IPS-11a (cell line): ENCODE results near the gene MFSD6.
A peak's percentile ranks its signal among the peaks of the same experiment; 100 is the strongest.
"Not testable (repeated sequence)": the region's sequence is repeated elsewhere in the genome, so short reads cannot be mapped to it uniquely, and the experiment has no call there.

ENCODE experiments used
- H3K4me3 ChIP-seq: one replicate; pipeline ENCODE4 v1.5.1; 2013; ENCODE audit warnings: low read depth, low read length, control low read depth

The MFSD6 gene

DNA sequence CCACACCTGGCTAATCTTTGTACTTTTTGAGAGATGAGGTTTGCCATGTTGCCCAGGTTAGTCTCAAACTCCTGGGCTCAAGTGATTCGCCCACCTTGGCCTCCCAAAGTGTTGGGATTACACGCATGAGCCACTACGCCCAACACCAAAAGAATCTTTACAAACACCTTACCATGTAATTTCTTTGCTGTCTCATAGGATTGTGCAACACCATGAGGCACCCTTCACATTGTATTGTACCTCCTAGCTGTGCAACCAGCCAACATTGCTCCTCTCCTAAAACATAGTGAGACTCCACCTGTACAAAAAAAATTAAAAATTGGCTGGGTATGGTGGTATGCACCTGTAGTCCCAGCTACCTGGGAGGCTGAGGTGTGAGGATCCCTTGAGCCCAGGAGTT lies 3.1 kb upstream of the MFSD6 start:
- H3K4me3 ChIP-seq, result no peak overlapping the region

- no peak overlapping the region for H3K4me3 ChIP-seq
Measured at GRCh38 chr2:190405995-190406394, 2.2 kb upstream of the MFSD6 start.

DNA sequence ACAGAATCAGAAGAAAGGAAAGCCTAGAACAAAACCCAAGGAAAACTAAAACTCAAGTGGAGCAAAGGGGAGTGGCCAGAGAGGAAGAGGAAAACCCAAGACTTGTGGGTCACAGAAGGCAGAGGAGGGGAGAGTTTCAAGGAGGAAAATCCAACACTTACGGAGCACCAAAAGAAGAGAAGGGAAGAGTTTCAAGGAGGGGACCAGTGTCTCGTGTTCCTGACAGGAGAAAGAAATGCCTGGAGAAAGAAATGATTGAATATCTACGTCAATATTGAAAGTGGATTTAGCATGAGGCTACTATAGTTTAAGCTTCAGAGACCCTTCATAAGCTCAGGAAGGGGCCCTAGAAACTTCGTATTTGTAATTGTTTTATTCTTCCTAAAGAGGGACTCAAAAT lies 1.4 kb upstream of the MFSD6 start:
- no peak overlapping the region for H3K4me3 ChIP-seq

- H3K4me3 ChIP-seq, result peak overlapping the region; percentile 70
Measured at GRCh38 chr2:190407246-190407661, 901 bp upstream of the MFSD6 start.

- peak overlapping the region; percentile 70 for H3K4me3 ChIP-seq
Measured at GRCh38 chr2:190408538-190409271, 550 bp downstream of the MFSD6 start.

DNA sequence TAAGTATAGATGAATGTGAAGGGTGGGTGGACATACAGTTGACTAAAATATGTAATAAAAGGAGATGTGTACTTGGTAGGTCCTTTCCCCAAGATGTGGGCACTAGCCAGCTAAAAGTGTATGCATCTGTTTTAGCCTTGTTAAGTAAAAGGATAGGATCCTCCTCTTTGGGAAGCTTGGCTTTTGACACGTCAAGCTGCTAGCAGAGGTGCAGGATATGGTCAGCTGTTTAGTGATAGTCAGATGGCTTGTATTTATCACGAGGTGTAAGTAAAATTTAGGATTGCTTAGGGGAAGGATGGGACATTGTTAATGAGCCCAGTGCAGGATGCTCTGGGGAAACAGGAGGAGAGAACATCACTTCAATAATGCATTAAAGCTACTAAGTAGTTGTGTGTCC lies 1.5 kb downstream of the MFSD6 start:
- H3K4me3 ChIP-seq, result no peak overlapping the region

DNA sequence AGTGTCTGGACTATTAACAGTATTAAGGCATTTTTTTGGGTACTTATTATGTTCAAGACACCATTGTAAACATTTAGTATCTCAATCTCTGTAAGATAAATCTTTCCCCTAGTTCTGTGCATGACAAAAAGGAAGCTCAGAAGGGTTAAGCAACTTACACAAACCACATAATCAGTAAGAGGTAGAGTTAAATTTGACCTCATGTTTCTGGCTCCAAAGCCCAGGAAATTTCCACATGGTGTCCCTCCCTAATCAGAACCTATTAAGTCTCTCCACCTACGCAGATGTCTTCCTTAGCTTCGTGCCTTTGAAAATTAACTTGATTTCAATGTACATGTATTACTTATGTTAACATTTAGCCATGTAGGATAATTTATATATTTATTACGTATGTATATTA lies 2.0 kb downstream of the MFSD6 start:
- no peak overlapping the region for H3K4me3 ChIP-seq

DNA sequence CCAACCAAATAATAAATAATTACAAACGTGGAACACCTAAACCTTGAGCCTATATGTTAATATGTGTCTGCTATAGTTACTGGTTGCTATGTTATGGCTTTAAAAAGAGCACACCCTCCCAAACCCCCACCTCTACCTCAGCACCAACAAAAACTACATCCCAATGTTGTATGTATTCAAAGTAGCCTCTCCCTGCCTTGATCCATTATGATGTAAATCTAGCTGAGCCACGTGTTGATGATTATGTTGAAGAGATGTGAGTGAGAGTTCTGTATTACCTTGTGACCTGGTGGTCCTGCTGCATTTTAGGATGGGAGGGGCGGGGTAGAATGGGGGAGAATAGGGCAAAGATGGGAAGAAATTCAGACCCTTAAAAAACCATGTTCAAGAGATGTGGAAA lies 4.8 kb downstream of the MFSD6 start:
- no peak overlapping the region for H3K4me3 ChIP-seq

- H3K4me3 ChIP-seq, result no peak overlapping the region
Measured at GRCh38 chr2:190413421-190413820, 5.3 kb downstream of the MFSD6 start.

GRCh38 chr2:190415251-190415650 lies 7.1 kb downstream of the MFSD6 start:
- no peak overlapping the region for H3K4me3 ChIP-seq

GRCh38 chr2:190415794-190416775 lies 7.9 kb downstream of the MFSD6 start:
- no peak overlapping the region for H3K4me3 ChIP-seq

GRCh38 chr2:190417045-190417842 lies 9.1 kb downstream of the MFSD6 start:
- no peak overlapping the region for H3K4me3 ChIP-seq

DNA sequence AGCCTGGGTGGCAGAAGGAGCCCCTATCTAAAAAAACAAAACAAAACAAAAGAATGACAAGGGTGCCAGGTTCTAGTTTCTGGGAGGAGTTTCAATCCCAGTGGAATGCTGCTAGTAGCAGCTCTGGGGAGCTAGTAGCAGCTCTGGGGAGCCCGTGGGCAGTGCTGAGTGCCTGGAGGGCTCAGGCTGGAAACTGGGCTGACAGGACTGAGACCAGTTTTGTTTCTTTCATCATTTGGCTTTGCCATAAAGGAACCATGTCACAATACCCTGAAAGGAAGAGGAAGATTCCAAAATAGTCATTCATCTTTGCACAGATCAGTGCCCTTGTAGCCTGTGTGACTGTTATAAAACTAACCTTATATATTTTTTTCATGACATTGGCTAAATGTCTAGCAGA lies 10.6 kb downstream of the MFSD6 start:
- no peak overlapping the region for H3K4me3 ChIP-seq

- no peak overlapping the region for H3K4me3 ChIP-seq
Measured at GRCh38 chr2:190420801-190421200, 12.6 kb downstream of the MFSD6 start.

DNA sequence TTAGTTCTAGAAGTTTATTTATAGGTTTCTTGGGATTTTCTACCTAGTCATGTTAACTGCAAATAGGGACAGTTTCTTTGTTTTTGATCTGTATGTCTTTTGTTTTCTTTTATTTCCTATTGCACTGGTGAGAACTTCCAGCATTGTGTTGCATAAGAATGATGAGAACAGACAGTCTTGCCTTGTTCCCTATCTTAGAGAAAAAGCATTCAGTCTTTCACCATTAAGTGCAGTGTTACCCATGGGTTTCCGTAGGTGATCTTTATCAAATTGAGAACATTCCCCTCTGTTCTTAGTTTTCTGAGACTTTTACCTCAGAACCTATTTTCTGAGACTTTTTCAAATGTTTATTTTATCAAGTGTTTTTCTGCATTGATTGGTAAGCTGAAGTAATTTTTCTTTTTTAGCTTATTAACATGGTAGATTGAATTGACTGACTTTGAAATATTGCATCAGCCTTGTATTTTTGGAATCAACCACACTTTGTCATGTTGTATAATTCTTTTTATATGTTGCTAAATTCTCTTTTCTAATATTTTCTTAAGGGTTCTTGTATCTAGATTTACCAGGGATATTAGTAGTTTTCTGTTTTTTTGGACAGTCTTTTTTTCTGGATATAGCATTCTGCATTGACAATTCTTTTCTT lies 17.2 kb downstream of the MFSD6 start:
- no peak overlapping the region for H3K4me3 ChIP-seq

DNA sequence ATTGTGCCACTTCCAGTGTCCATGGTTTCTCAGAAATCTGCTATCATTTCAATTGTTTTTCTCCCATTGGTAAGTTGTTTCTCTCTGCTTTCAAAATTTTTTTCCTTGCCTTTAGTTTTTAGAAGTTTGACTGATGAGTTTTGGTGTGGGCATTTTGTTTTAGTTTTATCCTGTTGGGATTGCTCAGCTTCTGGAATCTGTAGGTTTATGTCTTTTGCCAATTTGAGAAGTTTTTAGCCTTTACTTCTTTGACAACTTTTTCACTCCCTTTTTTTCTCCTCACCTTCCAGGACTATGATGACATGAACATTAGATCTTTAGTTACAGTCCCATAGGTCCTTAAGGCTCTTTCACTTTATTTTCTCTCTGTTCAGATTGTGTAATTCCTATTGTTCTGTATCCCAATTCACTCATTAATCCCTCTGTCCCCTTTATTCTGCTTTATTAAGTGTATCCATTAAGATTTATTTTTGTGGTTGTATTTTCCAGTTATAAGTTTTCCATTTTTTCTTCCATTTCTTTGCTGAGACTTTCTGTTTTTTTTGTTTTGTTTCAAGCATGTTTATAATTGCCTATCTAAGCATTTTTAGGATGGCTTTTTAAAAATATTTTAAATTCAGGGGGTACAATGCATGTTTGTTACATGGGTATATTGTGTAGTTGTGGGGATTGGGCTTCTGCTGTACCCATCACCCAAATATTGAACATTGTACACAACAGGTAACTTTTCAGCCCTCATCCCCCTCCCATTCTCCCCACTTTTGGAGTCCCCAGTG lies 17.9 kb downstream of the MFSD6 start:
- H3K4me3 ChIP-seq, result no peak overlapping the region

- not testable (repeated sequence) for H3K4me3 ChIP-seq
Measured at GRCh38 chr2:190430866-190431265, 22.7 kb downstream of the MFSD6 start.

DNA sequence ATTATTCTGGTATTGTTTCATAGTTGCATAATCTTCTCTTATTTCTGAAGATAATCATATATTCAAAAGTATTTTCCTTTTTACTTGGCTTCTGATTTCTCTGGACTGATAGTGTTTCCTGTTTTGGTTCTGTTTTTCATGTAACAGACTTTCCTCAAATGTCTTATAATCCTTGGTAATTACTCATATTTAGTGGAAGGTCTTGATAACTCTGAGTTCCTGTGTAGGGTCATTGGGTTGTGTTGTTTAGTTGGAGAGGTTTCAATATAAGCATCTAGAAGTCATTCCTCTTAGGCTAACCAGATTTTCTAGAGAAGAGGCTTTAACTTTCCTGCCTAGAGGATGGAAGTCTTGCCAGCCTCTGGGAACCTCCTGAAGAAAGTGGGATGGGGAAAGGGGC lies 23.8 kb downstream of the MFSD6 start:
- H3K4me3 ChIP-seq, result no peak overlapping the region

DNA sequence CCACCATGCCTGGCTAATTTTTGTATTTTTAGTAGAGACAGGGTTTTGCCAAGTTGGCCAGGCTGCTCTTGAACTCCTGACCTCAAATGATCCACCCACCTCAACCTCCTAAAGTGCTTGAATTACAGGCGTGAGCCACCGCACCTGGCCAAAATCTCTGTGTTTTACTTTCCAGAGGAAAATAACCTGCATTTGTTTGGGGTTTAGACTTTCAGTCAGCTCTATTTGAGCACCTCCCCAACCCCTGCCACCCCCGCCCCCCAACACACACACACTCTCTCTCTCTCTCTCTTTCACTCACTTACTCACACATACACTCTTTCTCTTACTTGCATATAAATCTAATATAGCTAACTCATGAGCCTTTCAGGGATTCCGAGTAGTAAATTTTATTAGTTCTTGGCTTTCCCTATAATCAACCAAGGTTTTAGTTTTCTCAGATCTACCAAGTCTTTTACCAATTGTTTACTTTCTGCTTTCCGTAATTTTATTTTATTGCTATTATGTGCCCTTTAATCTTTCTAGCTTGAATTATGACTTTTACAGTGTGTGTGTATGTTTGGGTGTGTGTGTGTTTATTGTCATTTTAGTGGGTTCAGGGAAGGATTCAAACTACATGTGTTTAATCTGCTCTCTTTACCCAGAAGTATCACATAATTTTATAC lies 24.5 kb downstream of the MFSD6 start:
- H3K4me3 ChIP-seq, result no peak overlapping the region
